HCT116 (cell line): ENCODE measurements around the gene CABLES1. TPM values are rescaled to one million over a fixed set of nuclear protein-coding genes. Genes with fewer than 3 reads are reported as not detected.

Source experiments
- ATAC-seq: fragments of 200-7000 bp; cut with Tn5 transposase; 2 replicates; pipeline ENCODE4 v1.9.1; 2020; ENCODE audit warnings: mild to moderate bottlenecking, moderate library complexity
- BruUV-seq: library from RNA; stranded (reverse); fragments of 400-500 nt; replicated peaks from 2 replicates; lab custom pipeline; 2021; lab: Mats Ljungman, UMichigan
- CTCF ChIA-PET: fragments of 300-600 bp; sonication (Branson Sonifier 250); formaldehyde crosslinking; loops from one replicate; lab custom pipeline; 2021; ENCODE audit warnings: antibody characterized with exemption; lab: Charles Lee
- POLR2A ChIA-PET: fragments of 300-600, 350-600 bp; sonication (Branson Sonifier 250); formaldehyde crosslinking; loops from one replicate; lab custom pipeline; 2021; ENCODE audit warnings: antibody characterized with exemption; lab: Charles Lee
- RAD21 ChIA-PET, 2 experiments: fragments of 300-600 bp; sonication (Branson Sonifier 250); formaldehyde crosslinking; loops; one replicate each; lab custom pipeline; 2023; ENCODE audit warnings: low total read pairs in 2 of 2; ENCODE audit not compliant: uncharacterized antibody in 2 of 2, unreplicated experiment in 2 of 2, low non-redundant PET in 1 of 2; lab: Charles Lee
- DNase-seq: peaks from one replicate; pipeline ENCODE4 v3.0.0-alpha.2; 2010; ENCODE audit warnings: low read depth, low spot score
- H2AFZ ChIP-seq: fragments of 200-600 bp; shearing (Covaris generic), sonication (generic); 2 replicates; pipeline ENCODE4 v1.6.1; 2017; ENCODE audit warnings: low read depth, mixed run types, mixed read lengths, antibody characterized with exemption, low read length; ENCODE audit not compliant: poor library complexity, severe bottlenecking
- H3K27ac ChIP-seq: 2 replicates; pipeline ENCODE4 v1.5.1; 2012; ENCODE audit warnings: low read depth, low read length
- H3K27me3 ChIP-seq: fragments of 200-600 bp; sonication (generic); 2 replicates; pipeline ENCODE4 v1.6.1; 2016; ENCODE audit warnings: mixed run types, low read length, mixed read lengths; ENCODE audit not compliant: insufficient read depth
- H3K36me3 ChIP-seq, 2 experiments: fragments of 200-500 bp in 1 of 2; fragments of 200-600 bp in 1 of 2; sonication (Bioruptor generic) in 1 of 2; sonication (generic) in 1 of 2; 2 replicates each; pipeline versions ENCODE4 v1.5.1 to v1.6.1; 2014 to 2016; ENCODE audit warnings: low read length in 2 of 2, inconsistent platforms in 1 of 2, mixed read lengths in 1 of 2, mixed run types in 1 of 2; ENCODE audit not compliant: insufficient read depth in 2 of 2, control insufficient read depth in 1 of 2
- H3K4me1 ChIP-seq, 2 experiments: fragments of 200-600 bp in 1 of 2; sonication (generic) in 1 of 2; 2 replicates each; pipeline versions ENCODE4 v1.5.1 to v1.6.1; 2012 to 2017; ENCODE audit warnings: low read length in 2 of 2, inconsistent platforms in 1 of 2, mild to moderate bottlenecking in 1 of 2, mixed read lengths in 1 of 2, mixed run types in 1 of 2, moderate library complexity in 1 of 2; ENCODE audit not compliant: insufficient read depth in 2 of 2, control insufficient read depth in 1 of 2
- H3K4me2 ChIP-seq: fragments of 200-600 bp; sonication (generic); 2 replicates; pipeline ENCODE4 v1.6.1; 2017; ENCODE audit warnings: mixed run types, low read length, mixed read lengths
- H3K4me3 ChIP-seq, 2 experiments: fragments of 200-600 bp in 1 of 2; sonication (generic) in 1 of 2; replicated peaks in 1 of 2; 2 replicates each; pipeline ENCODE4 v1.5.1; 2011 to 2016; ENCODE audit warnings: low read length in 2 of 2, control low read depth in 1 of 2, low read depth in 1 of 2, mild to moderate bottlenecking in 1 of 2, mixed read lengths in 1 of 2, mixed run types in 1 of 2
- H3K79me2 ChIP-seq: fragments of 200-600 bp; sonication (generic); 2 replicates; pipeline ENCODE4 v1.6.1; 2017; ENCODE audit warnings: mild to moderate bottlenecking, mixed run types, low read length, moderate library complexity, mixed read lengths; ENCODE audit not compliant: insufficient read depth
- H3K9ac ChIP-seq: fragments of 200-600 bp; sonication (generic); 2 replicates; pipeline ENCODE4 v1.6.1; 2016; ENCODE audit warnings: low read length, mixed read lengths
- H3K9me2 ChIP-seq: fragments of 200-600 bp; sonication (generic), shearing (Covaris generic); 2 replicates; pipeline ENCODE4 v1.6.1; 2017; ENCODE audit warnings: mixed run types, mild to moderate bottlenecking, moderate library complexity; ENCODE audit not compliant: insufficient read depth
- H3K9me3 ChIP-seq, 2 experiments: fragments of 200-500 bp in 1 of 2; fragments of 200-600 bp in 1 of 2; sonication (Bioruptor generic) in 1 of 2; sonication (generic) in 1 of 2; 2 replicates each; pipeline ENCODE4 v1.6.1; 2014 to 2017; ENCODE audit warnings: low read length in 2 of 2, mixed read lengths in 2 of 2, inconsistent platforms in 1 of 2, low read depth in 1 of 2, mild to moderate bottlenecking in 1 of 2, mixed run types in 1 of 2, moderate library complexity in 1 of 2; ENCODE audit not compliant: control insufficient read depth in 1 of 2, insufficient read depth in 1 of 2
- H4K20me1 ChIP-seq: fragments of 200-600 bp; sonication (generic), shearing (Covaris generic); 2 replicates; pipeline ENCODE4 v1.6.1; 2017; ENCODE audit warnings: mixed run types, mild to moderate bottlenecking, moderate library complexity; ENCODE audit not compliant: insufficient read depth
- EGR1 ChIP-seq: IDR thresholded peaks from 2 replicates; pipeline ENCODE4 v1.6.1; 2012; ENCODE audit warnings: low read depth
- EZH2 ChIP-seq: fragments of 200-600 bp; sonication (generic); IDR thresholded peaks from 2 replicates; pipeline ENCODE4 v1.6.1; 2017; ENCODE audit warnings: antibody characterized with exemption, mixed run types
- MAX ChIP-seq: IDR thresholded peaks from 2 replicates; pipeline ENCODE4 v1.6.1; 2012
- REST ChIP-seq: IDR thresholded peaks from 2 replicates; pipeline ENCODE4 v1.6.1; 2012; ENCODE audit warnings: low read depth
- intact Hi-C: fragments of 100-400 bp; cut with micrococcal nuclease; formaldehyde crosslinking; loops from 2 replicates; pipeline ENCODE4 v1.10.0; 2022
- total RNA-seq: library from RNA; stranded (reverse); gene quantifications from one replicate; pipeline ENCODE4 v1.2.1, GENCODE V29; 2021; ENCODE audit not compliant: unreplicated experiment

The CABLES1 gene
- total RNA-seq, 1 experiment from 2014 or later = 7.7 TPM

GRCh38 chr18:23270986-23271680, 135.8 kb downstream of the CABLES1 start:
- ChIA-PET RAD21 (no interaction called here), POLR2A (no interaction called here), CTCF (no interaction called here)
- no peaks in the 10 kb centered on the region for H3K9me2 ChIP-seq
- no peaks in the 10 kb centered on the region for H4K20me1 ChIP-seq
- no peak overlapping the region for H3K9ac ChIP-seq
- no peak for ATAC-seq
- TF ChIP-seq REST (no peak), EGR1 (no peak), EZH2 (no peak), MAX (no peak)
- no peak overlapping the region for H2AFZ ChIP-seq
- no peak overlapping the region for H3K4me2 ChIP-seq
- intact Hi-C loops = no loop called here
- BruUV-seq = no TSS peak
- DNase-seq = no peak
- no peaks in the 10 kb centered on the region for H3K4me1 ChIP-seq
- H3K79me2 ChIP-seq = no peaks in the 10 kb centered on the region
- H3K27ac ChIP-seq = no peak overlapping the region
- H3K4me3 ChIP-seq = no peak overlapping the region
- no peaks in the 10 kb centered on the region for H3K27me3 ChIP-seq
- peaks cover 0 to 3% of the 10 kb centered on the region in 2 experiments; a peak in 2 of 4 replicates for H3K9me3 ChIP-seq
- no peaks in the 10 kb centered on the region for H3K36me3 ChIP-seq
